AG09309 (cell line): Measurements from ENCODE around the gene OR8G1.
"Not testable (repeated sequence)": the region's sequence is repeated elsewhere in the genome, so short reads cannot be mapped to it uniquely, and the experiment has no call there.

ENCODE experiments used
- DNase-seq: peaks from one replicate; pipeline ENCODE4 v3.0.0-alpha.2; 2010; ENCODE audit warnings: low read depth
- H3K4me3 ChIP-seq: 2 replicates; pipeline ENCODE4 v1.5.1; 2011; ENCODE audit warnings: mild to moderate bottlenecking, low read depth, low read length, moderate library complexity; ENCODE audit not compliant: control insufficient read depth
- CTCF ChIP-seq: IDR thresholded peaks from 2 replicates; pipeline ENCODE4 v1.5.1; 2011; ENCODE audit warnings: mild to moderate bottlenecking, low read depth, low read length, inconsistent platforms; ENCODE audit not compliant: insufficient read depth, control insufficient read depth; ENCODE audit errors: missing control alignments

The OR8G1 gene

GRCh38 chr11:124209824-124210357, 31.0 kb upstream of the OR8G1 start:
- no peak for TF ChIP-seq CTCF
- no peak for DNase-seq
- H3K4me3 ChIP-seq = no peak overlapping the region

GRCh38 chr11:124210421-124210820, 30.5 kb upstream of the OR8G1 start:
- H3K4me3 ChIP-seq = no peak overlapping the region
- TF ChIP-seq CTCF = no peak
- no peak for DNase-seq

GRCh38 chr11:124211321-124211720, 29.6 kb upstream of the OR8G1 start:
- no peak for DNase-seq
- no peak overlapping the region for H3K4me3 ChIP-seq
- TF ChIP-seq CTCF = no peak

DNA sequence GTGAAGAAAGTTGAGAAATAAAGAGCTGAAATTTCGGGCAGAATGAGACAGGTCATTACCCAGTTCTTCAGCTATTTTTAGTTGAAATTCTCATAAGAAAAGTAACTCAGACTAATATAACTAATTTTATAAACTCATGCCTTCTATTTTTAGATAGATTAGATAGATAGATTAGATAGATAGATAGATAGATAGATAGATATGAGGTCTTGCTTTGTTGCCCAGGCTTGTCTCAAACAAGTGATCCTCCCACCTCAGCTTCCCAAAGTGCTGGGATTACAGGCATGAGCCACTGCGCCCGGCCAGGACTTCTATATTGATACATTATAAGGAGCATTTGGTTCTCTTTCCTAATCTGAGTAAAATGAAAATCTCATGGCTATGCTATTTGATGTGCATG, 26.9 kb upstream of the OR8G1 start:
- TF ChIP-seq CTCF = no peak
- no peak overlapping the region for H3K4me3 ChIP-seq
- no peak for DNase-seq

- no peak for TF ChIP-seq CTCF
- no peak for DNase-seq
- H3K4me3 ChIP-seq = no peak overlapping the region
Measured at GRCh38 chr11:124219126-124219525, 21.8 kb upstream of the OR8G1 start.

DNA sequence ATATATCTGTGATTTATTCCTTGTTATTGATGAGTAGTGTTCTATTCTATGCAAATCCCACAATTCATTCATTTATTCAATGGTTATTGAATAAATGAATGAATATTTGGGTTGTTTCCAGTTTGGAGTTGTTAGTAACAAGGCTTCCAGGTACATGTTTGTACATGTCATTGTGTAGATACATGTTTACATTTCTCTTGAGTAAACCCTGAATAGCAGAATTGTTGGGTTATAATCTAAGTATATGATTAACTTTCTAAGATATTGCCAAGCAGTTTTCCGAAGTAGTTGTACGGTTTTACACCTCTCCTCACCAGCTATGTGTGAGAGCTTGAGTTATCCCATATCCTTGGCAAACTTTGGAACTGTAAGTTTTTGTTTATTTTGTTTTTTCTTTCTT, 18.5 kb upstream of the OR8G1 start:
- no peak for DNase-seq
- H3K4me3 ChIP-seq = no peak overlapping the region
- no peak for TF ChIP-seq CTCF

DNA sequence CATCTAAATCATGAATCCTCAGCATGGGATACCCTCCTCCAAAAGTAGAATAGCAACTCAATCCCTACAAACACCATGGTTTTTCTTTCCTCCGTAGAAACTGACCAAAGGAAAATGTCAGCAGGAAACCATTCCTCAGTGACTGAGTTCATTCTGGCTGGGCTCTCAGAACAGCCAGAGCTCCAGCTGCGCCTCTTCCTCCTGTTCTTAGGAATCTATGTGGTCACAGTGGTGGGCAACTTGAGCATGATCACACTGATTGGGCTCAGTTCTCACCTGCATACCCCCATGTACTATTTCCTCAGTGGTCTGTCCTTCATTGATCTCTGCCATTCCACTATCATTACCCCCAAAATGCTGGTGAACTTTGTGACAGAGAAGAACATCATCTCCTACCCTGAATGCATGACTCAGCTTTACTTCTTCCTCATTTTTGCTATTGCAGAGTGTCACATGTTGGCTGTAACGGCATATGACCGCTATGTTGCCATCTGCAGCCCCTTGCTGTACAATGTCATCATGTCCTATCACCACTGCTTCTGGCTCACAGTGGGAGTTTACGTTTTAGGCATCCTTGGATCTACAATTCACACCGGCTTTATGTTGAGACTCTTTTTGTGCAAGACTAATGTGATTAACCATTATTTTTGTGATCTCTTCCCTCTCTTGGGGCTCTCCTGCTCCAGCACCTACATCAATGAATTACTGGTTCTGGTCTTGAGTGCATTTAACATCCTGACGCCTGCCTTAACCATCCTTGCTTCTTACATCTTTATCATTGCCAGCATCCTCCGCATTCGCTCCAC, 16.1 kb upstream of the OR8G1 start:
- DNase-seq, H3K4me3 ChIP-seq: not testable (repeated sequence)
